SU-DHL-6 (cell line): ENCODE results near the gene CCDC18.

Experiments
- H2AFZ ChIP-seq: fragments of 200-600 bp; sonication (generic); 2 replicates; pipeline ENCODE4 v1.6.1; 2014; ENCODE audit warnings: low read depth, mild to moderate bottlenecking, moderate library complexity, mixed read lengths, antibody characterized with exemption, low read length; ENCODE audit not compliant: severe bottlenecking
- H3F3A ChIP-seq: fragments of 200-600 bp; shearing (Covaris generic); 2 replicates; pipeline ENCODE4 v1.6.0; 2016; ENCODE audit warnings: antibody characterized with exemption, mild to moderate bottlenecking; ENCODE audit not compliant: insufficient read depth
- H3K27ac ChIP-seq: fragments of 200-600 bp; sonication (generic); 2 replicates; pipeline ENCODE4 v1.5.1; 2016; ENCODE audit warnings: low read depth, mild to moderate bottlenecking, low read length, moderate library complexity, mixed read lengths
- H3K27me3 ChIP-seq: fragments of 200-600 bp; sonication (generic), shearing (Covaris generic); 2 replicates; pipeline ENCODE4 v1.6.0; 2014; ENCODE audit warnings: mild to moderate bottlenecking, low read length
- H3K36me3 ChIP-seq: fragments of 200-600 bp; sonication (generic); 2 replicates; pipeline ENCODE4 v1.6.1; 2014; ENCODE audit warnings: mild to moderate bottlenecking, low read length, mixed read lengths
- H3K4me2 ChIP-seq: fragments of 300-600, 200-600 bp; shearing (Covaris generic), sonication (generic); 2 replicates; pipeline ENCODE4 v1.6.0; 2014; ENCODE audit warnings: low read length, low read depth, mild to moderate bottlenecking; ENCODE audit not compliant: poor library complexity, severe bottlenecking
- H3K4me3 ChIP-seq: fragments of 200-600 bp; sonication (generic); 2 replicates; pipeline ENCODE4 v1.5.1; 2014; ENCODE audit warnings: antibody characterized with exemption, low read length, mild to moderate bottlenecking, mixed read lengths; ENCODE audit not compliant: insufficient read depth, poor library complexity, severe bottlenecking
- H3K79me2 ChIP-seq: fragments of 200-600 bp; sonication (generic); 2 replicates; pipeline ENCODE4 v1.6.1; 2014; ENCODE audit warnings: mild to moderate bottlenecking, low read length, moderate library complexity; ENCODE audit not compliant: insufficient read depth
- H3K9ac ChIP-seq: fragments of 200-600 bp; sonication (generic); 2 replicates; pipeline ENCODE4 v1.7.0; 2014; ENCODE audit warnings: mild to moderate bottlenecking, low read length
- H3K9me2 ChIP-seq: fragments of 200-600 bp; sonication (generic); replicated peaks from 2 replicates; pipeline ENCODE4 v1.6.1; 2014; ENCODE audit warnings: low read length; ENCODE audit not compliant: insufficient read depth
- H3K9me3 ChIP-seq: fragments of 200-600 bp; sonication (generic); 2 replicates; pipeline ENCODE4 v1.6.1; 2014; ENCODE audit warnings: low read length, mixed read lengths; ENCODE audit not compliant: insufficient read depth
- H4K20me1 ChIP-seq: fragments of 200-600 bp; sonication (generic); 2 replicates; pipeline ENCODE4 v1.6.1; 2014; ENCODE audit warnings: low read depth, mild to moderate bottlenecking, antibody characterized with exemption, low read length, moderate library complexity, mixed read lengths
- EZH2phosphoT487 ChIP-seq: fragments of 200-600 bp; sonication (generic), shearing (Covaris generic); conservative IDR thresholded peaks from 2 replicates; pipeline ENCODE4 v1.6.1; 2018; ENCODE audit warnings: mild to moderate bottlenecking, antibody characterized with exemption, low read length, moderate library complexity, mixed read lengths
- TF ChIP-seq, protein P1 (sequence below): fragments of 200-600 bp; sonication (generic); IDR thresholded peaks from one replicate; pipeline ENCODE4 v1.5.1; 2017; ENCODE audit warnings: antibody characterized with exemption, mild to moderate bottlenecking, low read length, moderate library complexity; ENCODE audit not compliant: insufficient read depth, poor library complexity, severe bottlenecking

CCDC18 gene

DNA sequence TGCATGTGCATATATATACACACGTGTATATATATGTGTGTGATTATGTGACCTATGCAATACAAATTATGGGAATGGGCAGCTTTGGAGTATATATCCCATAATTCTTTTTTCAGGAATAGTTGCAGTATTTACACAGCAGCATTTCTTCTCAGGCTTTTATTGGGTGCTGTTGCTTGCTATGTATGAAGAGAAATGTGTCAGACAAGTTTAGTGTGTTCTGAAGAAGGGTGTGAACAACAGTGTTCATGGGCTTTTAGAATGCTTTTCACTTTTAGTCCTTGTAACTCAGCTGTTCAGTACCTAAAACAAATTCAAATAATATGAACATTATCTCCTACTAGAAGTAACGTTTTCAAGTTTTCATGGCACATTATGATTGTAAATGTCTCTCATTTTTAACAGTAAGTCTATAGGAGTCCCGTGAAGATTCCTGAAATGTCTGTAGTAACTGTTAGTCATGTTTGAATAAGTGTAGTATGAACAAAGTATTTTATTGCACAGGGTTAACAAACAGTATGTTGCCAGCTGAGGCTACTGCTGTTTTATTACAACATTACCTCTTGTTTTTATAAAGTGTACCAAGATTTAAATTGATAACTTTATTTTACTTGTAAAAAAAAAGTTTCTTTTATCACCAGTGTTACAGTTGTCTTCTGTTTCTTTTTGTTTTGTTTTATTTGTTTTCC is 42.8 kb upstream of the CCDC18 start:
- Histone ChIP-seq H3K4me3 (no peak overlapping the region), H3K9me2 (no peaks in the 10 kb centered on the region), H4K20me1 (no peaks in the 10 kb centered on the region), H3K79me2 (peaks cover 8% of the 10 kb centered on the region; the same call in 1 of the 2 replicates), H3K4me2 (no peak overlapping the region), H3K27me3 (no peaks in the 10 kb centered on the region), H2AFZ (no peak overlapping the region), H3F3A (peaks cover 39% of the 10 kb centered on the region; the same call in 1 of the 2 replicates), H3K9ac (no peak overlapping the region), H3K27ac (no peak overlapping the region), H3K9me3 (no peaks in the 10 kb centered on the region), H3K36me3 (peaks cover 66% of the 10 kb centered on the region)
- TF ChIP-seq, protein P1, sequence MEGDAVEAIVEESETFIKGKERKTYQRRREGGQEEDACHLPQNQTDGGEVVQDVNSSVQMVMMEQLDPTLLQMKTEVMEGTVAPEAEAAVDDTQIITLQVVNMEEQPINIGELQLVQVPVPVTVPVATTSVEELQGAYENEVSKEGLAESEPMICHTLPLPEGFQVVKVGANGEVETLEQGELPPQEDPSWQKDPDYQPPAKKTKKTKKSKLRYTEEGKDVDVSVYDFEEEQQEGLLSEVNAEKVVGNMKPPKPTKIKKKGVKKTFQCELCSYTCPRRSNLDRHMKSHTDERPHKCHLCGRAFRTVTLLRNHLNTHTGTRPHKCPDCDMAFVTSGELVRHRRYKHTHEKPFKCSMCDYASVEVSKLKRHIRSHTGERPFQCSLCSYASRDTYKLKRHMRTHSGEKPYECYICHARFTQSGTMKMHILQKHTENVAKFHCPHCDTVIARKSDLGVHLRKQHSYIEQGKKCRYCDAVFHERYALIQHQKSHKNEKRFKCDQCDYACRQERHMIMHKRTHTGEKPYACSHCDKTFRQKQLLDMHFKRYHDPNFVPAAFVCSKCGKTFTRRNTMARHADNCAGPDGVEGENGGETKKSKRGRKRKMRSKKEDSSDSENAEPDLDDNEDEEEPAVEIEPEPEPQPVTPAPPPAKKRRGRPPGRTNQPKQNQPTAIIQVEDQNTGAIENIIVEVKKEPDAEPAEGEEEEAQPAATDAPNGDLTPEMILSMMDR: no peak
- TF ChIP-seq EZH2phosphoT487: no peak

GRCh38 chr1:93140106-93140505 is 40.4 kb upstream of the CCDC18 start:
- Histone ChIP-seq H3K27ac (no peak overlapping the region), H4K20me1 (no peaks in the 10 kb centered on the region), H3K9me2 (no peaks in the 10 kb centered on the region), H3K4me2 (no peak overlapping the region), H3F3A (peaks cover 38% of the 10 kb centered on the region; the same call in 1 of the 2 replicates), H2AFZ (no peak overlapping the region), H3K9ac (no peak overlapping the region), H3K4me3 (no peak overlapping the region), H3K27me3 (no peaks in the 10 kb centered on the region), H3K36me3 (peaks cover 59% of the 10 kb centered on the region), H3K79me2 (peaks cover 4% of the 10 kb centered on the region; the same call in 1 of the 2 replicates), H3K9me3 (no peaks in the 10 kb centered on the region)
- TF ChIP-seq EZH2phosphoT487: no peak
- TF ChIP-seq, protein P1: no peak

- Histone ChIP-seq H3K9ac (no peak overlapping the region), H3K4me2 (no peak overlapping the region), H3K4me3 (no peak overlapping the region), H2AFZ (no peak overlapping the region), H3K36me3 (peaks cover 44% of the 10 kb centered on the region), H4K20me1 (no peaks in the 10 kb centered on the region), H3K27ac (no peak overlapping the region), H3K9me2 (no peaks in the 10 kb centered on the region), H3F3A (peaks cover 43% of the 10 kb centered on the region; the same call in 1 of the 2 replicates), H3K79me2 (peaks cover 4% of the 10 kb centered on the region; the same call in 1 of the 2 replicates), H3K9me3 (no peaks in the 10 kb centered on the region), H3K27me3 (no peaks in the 10 kb centered on the region)
- no peak for TF ChIP-seq EZH2phosphoT487
- TF ChIP-seq, protein P1: no peak
Measured at GRCh38 chr1:93142161-93142560, 38.4 kb upstream of the CCDC18 start.
